Stomach (tissue), 9 donors: ENCODE data around the gene OMP. TPM values are rescaled to one million over a fixed set of nuclear protein-coding genes. Genes with fewer than 3 reads are reported as not detected.

Experiments used
- DNase-seq, 2 donors: peaks; one replicate each; pipeline versions ENCODE4 v3.0.0 to v3.0.0-alpha.2; 2013 to 2019
- H3K27ac ChIP-seq, 5 donors: fragments of 200-600 bp in 4 of 5; sonication (generic) in 4 of 5; one replicate each; pipeline ENCODE4 v1.5.1; 2013 to 2019; ENCODE audit warnings: mild to moderate bottlenecking in 1 of 5, moderate library complexity in 1 of 5
- H3K27me3 ChIP-seq, 3 donors: fragments of 200-600 bp; sonication (generic); one replicate each; pipeline ENCODE4 v1.5.1; 2017 to 2019; ENCODE audit warnings: mixed run types in 1 of 3
- H3K36me3 ChIP-seq, 4 donors: fragments of 200-600 bp; sonication (generic); 1 replicate in 3 of 4; 2 replicates in 1 of 4; pipeline ENCODE4 v1.5.1; 2016 to 2019
- H3K4me1 ChIP-seq, 4 donors: fragments of 200-600 bp; sonication (generic); one replicate each; pipeline ENCODE4 v1.5.1; 2016 to 2019
- H3K4me3 ChIP-seq, 4 donors: fragments of 200-600 bp; sonication (generic) in 3 of 4; one replicate each; pipeline ENCODE4 v1.5.1; 2016 to 2019; ENCODE audit warnings: mild to moderate bottlenecking in 1 of 4
- H3K9me3 ChIP-seq, 4 donors: fragments of 200-600 bp; sonication (generic); one replicate each; pipeline ENCODE4 v1.5.1; 2016 to 2019
- EP300 ChIP-seq: sonication (generic); formaldehyde crosslinking; IDR thresholded peaks from one replicate; pipeline ENCODE4 v1.6.1; 2017; ENCODE audit warnings: antibody characterized with exemption
- POLR2A ChIP-seq, 4 donors: fragments of 450-650 bp; IDR thresholded peaks; one replicate each; pipeline ENCODE4 v1.6.1; 2016; ENCODE audit warnings: antibody characterized with exemption in 4 of 4, control low read depth in 2 of 4, mild to moderate bottlenecking in 1 of 4, moderate library complexity in 1 of 4
- POLR2AphosphoS5 ChIP-seq, 3 donors: sonication (generic); formaldehyde crosslinking; IDR thresholded peaks; one replicate each; pipeline ENCODE4 v1.6.1; 2016; ENCODE audit warnings: antibody characterized with exemption in 3 of 3
- WGBS, 5 donors: extraction: QIAGEN DNeasy Blood & Tissue Kit in 3 of 5; methylation state at CpG; one replicate each; pipeline versions ENCODE4 v1.1.5 to v1.1.7; 2013 to 2018; 5-methylcytosine and 5-hydroxymethylcytosine counted together
- intact Hi-C: fragments of 100-400 bp; cut with DNase I; formaldehyde crosslinking; loops from one replicate; pipeline ENCODE4 v1.15.1; 2023; ENCODE audit warnings: low total_unique reads
- polyA plus RNA-seq, 3 donors: library from polyadenylated mRNA; stranded (reverse); fragments of 200-250 nt; gene quantifications; one replicate each; pipeline ENCODE4 v1.2.3, GENCODE V29; 2013
- total RNA-seq, 5 donors: library from RNA; depleted of rRNA; stranded (reverse); fragments of >200 nt; gene quantifications; one replicate each; pipeline versions ENCODE4 v1.1.0 to v1.2.3, GENCODE V29; 2014 to 2016
- donor health status: healthy with polysubstance abuse.
- donor health status: Bipolar disorder and iron deficiency.
- donor health status: healthy.

The OMP gene
- total and polyA plus RNA-seq, 8 donors = 1.1 to 63.7 (median 16.4) TPM; not detected in 3

GRCh38 chr11:77152846-77153245, 50.2 kb downstream of the OMP start:
- 70 to 83% (median 76%) methylated on average over 6 of the region's 6 CpGs for WGBS, 5 donors
- TF ChIP-seq POLR2A (IDR thresholded peaks at IDR 0.05) = no peak
- no peak for TF ChIP-seq POLR2AphosphoS5 (IDR thresholded peaks at IDR 0.05)
- no peak for TF ChIP-seq EP300

More at GRCh38 chr11:77152846-77153245, 50.2 kb downstream of the OMP start:
- no peak overlapping the region for H3K4me3 ChIP-seq
- DNase-seq = peak in 1 of 2 donors; percentile 37
- peaks cover 0 to 29% (median 21%) of the 10 kb centered on the region in 4 donors for H3K4me1 ChIP-seq
- intact Hi-C loops = no loop called here
- no peaks in the 10 kb centered on the region for H3K36me3 ChIP-seq
- H3K27me3 ChIP-seq = peaks cover 0 to 9% (median 0%) of the 10 kb centered on the region in 3 donors
- no peaks in the 10 kb centered on the region for H3K9me3 ChIP-seq
- no peak overlapping the region for H3K27ac ChIP-seq

Other genes with a start within 250 kb of the OMP start
- 10 to 100 TPM in 3 of 5 donors, 1 to 10 TPM in 2; 4.7 to 25.9 (median 20.4) TPM for gene ACER3, start 241.9 kb upstream of the OMP start, total RNA-seq
- 1 to 10 TPM; 2.1 to 7.9 (median 3.0) TPM for gene ACER3, start 241.9 kb upstream of the OMP start, polyA plus RNA-seq
- gene B3GNT6, start 68.4 kb upstream of the OMP start, total RNA-seq = 100 to 1,000 TPM in 1 of 5 donors, 10 to 100 TPM in 4; 14.5 to 164 (median 61.3) TPM
- gene B3GNT6, start 68.4 kb upstream of the OMP start, polyA plus RNA-seq = 1 to 10 TPM in 2 of 3 donors, under 1 TPM in 1; 0.55 to 5.3 (median 3.1) TPM
- gene CAPN5, start 35.9 kb upstream of the OMP start, total RNA-seq = 100 to 1,000 TPM in 2 of 5 donors, 10 to 100 TPM in 3; 36.4 to 110 (median 86.2) TPM
- gene CAPN5, start 35.9 kb upstream of the OMP start, polyA plus RNA-seq = 10 to 100 TPM; 10.0 to 53.0 (median 21.7) TPM
- gene MYO7A, start 25.4 kb downstream of the OMP start, total RNA-seq = 10 to 100 TPM in 1 of 5 donors, 1 to 10 TPM in 4; 2.6 to 29.2 (median 4.8) TPM
- 1 to 10 TPM; 1.4 to 4.0 (median 2.3) TPM for gene MYO7A, start 25.4 kb downstream of the OMP start, polyA plus RNA-seq
- not detected for gene GDPD4, start 198.8 kb downstream of the OMP start, total RNA-seq
- gene GDPD4, start 198.8 kb downstream of the OMP start, polyA plus RNA-seq = under 1 TPM in 1 of 3 donors, not detected in 2; 0.12 TPM